RWPE2 (cell line): ENCODE data around the gene CCDC188.

Experiments used
- ATAC-seq: fragments of 200-7000 bp; cut with Tn5 transposase; 3 replicates; pipeline ENCODE4 v1.9.1; 2021; ENCODE audit warnings: low read depth
- DNase-seq: peaks from one replicate; pipeline ENCODE4 v3.0.0-alpha.2; 2020; ENCODE audit warnings: low spot score
- H3K27ac ChIP-seq: fragments of 450-650 bp; 2 replicates; pipeline ENCODE4 v1.5.1; 2017; ENCODE audit warnings: mild to moderate bottlenecking; ENCODE audit not compliant: poor library complexity, severe bottlenecking
- H3K27me3 ChIP-seq: fragments of 250-450 bp; sonication (Bioruptor Pico); 2 replicates; pipeline ENCODE4 v1.5.1; 2021; ENCODE audit warnings: mild to moderate bottlenecking, moderate library complexity; ENCODE audit not compliant: insufficient read depth, poor library complexity, severe bottlenecking
- H3K36me3 ChIP-seq: fragments of 250-450 bp; sonication (Bioruptor Pico); 2 replicates; pipeline ENCODE4 v1.5.1; 2020; ENCODE audit warnings: low read depth, mild to moderate bottlenecking, moderate library complexity
- H3K4me1 ChIP-seq: fragments of 250-450 bp; sonication (Bioruptor Pico); 2 replicates; pipeline ENCODE4 v1.5.1; 2021; ENCODE audit warnings: mild to moderate bottlenecking, moderate library complexity; ENCODE audit not compliant: insufficient read depth, poor library complexity, severe bottlenecking
- H3K4me3 ChIP-seq: fragments of 250-450 bp; sonication (Bioruptor Pico); 2 replicates; pipeline ENCODE4 v1.5.1; 2021; ENCODE audit warnings: mild to moderate bottlenecking, moderate library complexity; ENCODE audit not compliant: severe bottlenecking
- H3K9me3 ChIP-seq: fragments of 250-450 bp; sonication (Bioruptor Pico); 2 replicates; pipeline ENCODE4 v1.5.1; 2021; ENCODE audit warnings: mild to moderate bottlenecking, moderate library complexity; ENCODE audit not compliant: severe bottlenecking
- TF ChIP-seq, protein P1 (sequence below): fragments of 450-650 bp; IDR thresholded peaks from one replicate; pipeline ENCODE4 v1.5.1; 2017; ENCODE audit warnings: mild to moderate bottlenecking, moderate library complexity; ENCODE audit not compliant: poor library complexity, severe bottlenecking

The CCDC188 gene

DNA sequence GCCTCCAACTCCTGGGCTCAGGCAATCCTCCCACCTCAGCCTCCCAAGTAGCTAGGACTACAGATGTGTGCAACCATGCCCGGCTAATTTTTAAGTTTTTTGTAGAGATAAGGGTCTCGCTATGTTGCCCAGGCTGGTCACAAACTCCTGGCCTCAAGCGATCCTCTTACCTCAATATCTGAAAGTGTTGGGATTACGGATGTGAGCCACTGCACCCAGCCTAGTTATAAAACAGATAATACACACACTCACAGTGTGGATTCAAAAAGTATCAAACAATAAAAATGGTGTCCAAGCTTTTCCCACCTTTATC lies 377 bp upstream of the CCDC188 start:
- Histone ChIP-seq H3K4me3 (no peak overlapping the region), H3K4me1 (no peaks in the 10 kb centered on the region), H3K27me3 (no peaks in the 10 kb centered on the region), H3K27ac (no peak overlapping the region), H3K9me3 (no peaks in the 10 kb centered on the region), H3K36me3 (no peaks in the 10 kb centered on the region)
- DNase-seq: no peak
- no peak for ATAC-seq
- TF ChIP-seq, protein P1, sequence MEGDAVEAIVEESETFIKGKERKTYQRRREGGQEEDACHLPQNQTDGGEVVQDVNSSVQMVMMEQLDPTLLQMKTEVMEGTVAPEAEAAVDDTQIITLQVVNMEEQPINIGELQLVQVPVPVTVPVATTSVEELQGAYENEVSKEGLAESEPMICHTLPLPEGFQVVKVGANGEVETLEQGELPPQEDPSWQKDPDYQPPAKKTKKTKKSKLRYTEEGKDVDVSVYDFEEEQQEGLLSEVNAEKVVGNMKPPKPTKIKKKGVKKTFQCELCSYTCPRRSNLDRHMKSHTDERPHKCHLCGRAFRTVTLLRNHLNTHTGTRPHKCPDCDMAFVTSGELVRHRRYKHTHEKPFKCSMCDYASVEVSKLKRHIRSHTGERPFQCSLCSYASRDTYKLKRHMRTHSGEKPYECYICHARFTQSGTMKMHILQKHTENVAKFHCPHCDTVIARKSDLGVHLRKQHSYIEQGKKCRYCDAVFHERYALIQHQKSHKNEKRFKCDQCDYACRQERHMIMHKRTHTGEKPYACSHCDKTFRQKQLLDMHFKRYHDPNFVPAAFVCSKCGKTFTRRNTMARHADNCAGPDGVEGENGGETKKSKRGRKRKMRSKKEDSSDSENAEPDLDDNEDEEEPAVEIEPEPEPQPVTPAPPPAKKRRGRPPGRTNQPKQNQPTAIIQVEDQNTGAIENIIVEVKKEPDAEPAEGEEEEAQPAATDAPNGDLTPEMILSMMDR: no peak

DNA sequence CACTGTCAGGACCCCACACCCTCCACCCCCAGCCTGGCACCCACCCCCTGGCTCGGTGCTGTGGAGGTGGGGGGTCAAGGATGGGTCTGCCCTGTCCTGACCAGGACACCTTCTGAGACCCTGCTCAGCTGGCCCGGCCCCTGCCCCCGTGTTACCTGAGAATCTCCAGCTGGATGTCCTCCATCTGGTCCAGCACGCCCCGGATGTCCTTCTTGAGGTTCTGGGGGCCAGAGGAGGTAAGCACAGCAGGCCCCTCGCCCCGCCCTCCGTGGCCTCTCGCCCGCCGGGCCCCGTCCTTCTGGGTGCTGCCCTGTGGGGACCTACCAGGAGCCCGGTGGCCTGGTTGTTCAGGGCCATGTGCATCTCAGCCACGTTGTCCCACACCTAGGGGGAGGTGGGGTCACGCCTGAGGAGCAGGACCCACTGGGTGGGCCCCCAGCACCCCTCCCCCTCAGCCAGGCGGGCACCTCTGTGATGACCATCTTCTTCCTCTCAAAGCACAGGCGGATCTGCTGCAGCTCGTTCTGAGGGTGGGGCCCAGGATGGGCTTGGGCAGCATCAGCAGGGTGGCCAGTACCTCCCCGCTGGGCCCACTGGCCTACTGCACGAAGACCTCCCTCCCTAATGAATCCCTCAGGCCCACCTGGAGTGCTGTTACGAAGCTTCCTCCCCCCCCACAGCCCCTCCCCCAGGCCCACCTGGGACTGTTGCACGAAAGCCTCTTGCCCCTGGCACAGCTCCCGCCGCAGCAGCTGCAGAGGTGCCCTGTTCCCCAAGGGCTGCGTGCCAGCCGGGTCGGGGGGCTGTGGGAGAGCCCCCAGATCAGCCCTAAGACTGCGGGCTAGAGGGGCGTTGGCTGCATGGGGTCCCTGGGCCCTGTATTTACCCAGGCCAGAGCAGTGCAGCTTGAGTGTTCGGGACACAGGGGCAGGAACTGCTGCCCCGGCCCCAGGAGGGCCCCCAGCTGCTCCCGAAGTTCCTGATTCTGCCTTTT lies 1.3 kb downstream of the CCDC188 start:
- TF ChIP-seq, protein P1: no peak
- Histone ChIP-seq H3K36me3 (no peaks in the 10 kb centered on the region), H3K4me1 (no peaks in the 10 kb centered on the region), H3K9me3 (no peaks in the 10 kb centered on the region), H3K27me3 (no peaks in the 10 kb centered on the region), H3K27ac (no peak overlapping the region), H3K4me3 (no peak overlapping the region)
- no peak for ATAC-seq
- no peak for DNase-seq

DNA sequence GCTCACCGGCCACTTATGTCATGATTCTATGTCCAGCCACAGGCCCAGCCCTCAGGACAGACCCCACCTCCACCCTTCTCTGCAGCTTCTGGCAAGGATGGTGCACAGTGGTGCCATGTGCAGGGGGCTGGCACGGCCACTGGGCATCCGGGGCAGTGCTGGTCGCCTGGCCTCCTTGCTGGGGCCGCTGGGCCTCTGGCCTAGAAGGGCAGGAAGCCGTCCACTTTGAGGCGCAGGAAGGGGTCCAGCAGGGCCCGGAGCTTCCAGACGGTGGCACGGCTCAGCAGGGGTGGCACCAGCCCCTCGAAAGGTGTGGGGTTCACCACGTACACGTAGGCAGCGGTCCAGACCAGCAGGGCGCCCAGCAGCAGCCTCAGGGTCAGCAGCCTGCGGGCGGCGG lies 2.4 kb downstream of the CCDC188 start:
- no peak for DNase-seq
- Histone ChIP-seq H3K4me1 (no peaks in the 10 kb centered on the region), H3K9me3 (no peaks in the 10 kb centered on the region), H3K27ac (no peak overlapping the region), H3K4me3 (no peak overlapping the region), H3K27me3 (no peaks in the 10 kb centered on the region), H3K36me3 (no peaks in the 10 kb centered on the region)
- no peak for ATAC-seq
- TF ChIP-seq, protein P1: no peak

DNA sequence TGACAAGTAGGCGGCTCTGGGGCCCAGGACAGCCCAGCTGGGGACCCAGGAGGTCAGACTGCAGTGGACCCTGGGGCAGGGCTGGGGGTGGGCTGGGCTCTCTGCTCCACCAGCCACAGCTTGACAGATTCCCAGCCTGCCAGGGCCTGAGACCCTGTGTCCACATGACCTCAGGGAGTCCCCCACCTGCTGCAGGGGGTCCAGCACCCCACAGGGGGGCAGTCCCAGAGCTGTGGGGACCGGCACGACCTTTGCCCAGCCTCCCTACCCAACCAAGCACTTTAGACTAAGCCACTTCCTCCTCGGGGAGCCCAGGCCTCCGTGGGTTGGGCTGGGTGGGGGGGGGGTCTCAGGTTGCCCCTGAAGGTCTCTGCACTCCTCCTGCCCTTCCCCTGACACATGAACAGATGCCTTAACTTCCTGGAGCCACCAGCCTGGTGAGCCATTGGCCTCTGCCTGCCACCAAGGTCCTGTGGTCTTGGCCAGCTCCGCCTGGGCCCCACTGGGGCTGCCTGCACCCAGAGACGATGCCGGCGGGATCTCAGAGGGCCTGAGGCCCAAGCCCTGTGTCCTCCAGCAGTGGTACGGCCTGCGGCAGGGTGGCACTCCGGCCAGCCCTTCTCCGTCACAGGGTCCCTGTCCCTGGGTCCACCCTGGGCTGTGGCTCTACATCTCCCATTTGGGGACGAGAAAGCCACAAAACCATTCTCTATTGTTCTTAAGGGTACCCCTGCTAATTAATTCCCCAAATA lies 3.4 kb downstream of the CCDC188 start:
- H3K36me3 ChIP-seq: no peaks in the 10 kb centered on the region
- H3K27me3 ChIP-seq: no peaks in the 10 kb centered on the region
- DNase-seq (no peak), ATAC-seq (no peak)
- H3K4me1 ChIP-seq: no peaks in the 10 kb centered on the region
- H3K4me3 ChIP-seq: no peak overlapping the region
- TF ChIP-seq, protein P1: no peak
- H3K27ac ChIP-seq: no peak overlapping the region
- H3K9me3 ChIP-seq: no peaks in the 10 kb centered on the region

DNA sequence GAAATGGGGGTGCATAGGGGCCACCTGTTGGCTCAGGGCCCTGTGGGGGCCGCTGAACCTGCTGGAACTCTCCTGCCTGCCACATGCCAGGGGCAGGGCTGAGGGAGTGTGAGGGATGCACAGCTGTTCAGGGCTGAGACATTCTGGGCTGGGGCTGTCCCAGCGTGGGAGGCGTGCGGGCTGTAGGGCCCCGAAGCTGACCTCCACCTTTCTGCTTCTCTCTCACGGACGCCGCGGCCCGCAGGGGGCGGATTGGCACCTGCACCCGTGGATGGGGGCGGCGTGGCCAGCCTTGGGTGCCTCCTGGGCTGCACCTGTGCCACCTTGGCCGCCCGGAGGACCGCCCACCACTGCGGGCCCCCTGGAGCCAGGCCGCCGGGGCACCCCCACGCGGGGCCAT lies 4.1 kb downstream of the CCDC188 start:
- TF ChIP-seq, protein P1: no peak
- no peaks in the 10 kb centered on the region for H3K9me3 ChIP-seq
- no peaks in the 10 kb centered on the region for H3K36me3 ChIP-seq
- no peaks in the 10 kb centered on the region for H3K4me1 ChIP-seq
- H3K27ac ChIP-seq: no peak overlapping the region
- H3K27me3 ChIP-seq: no peaks in the 10 kb centered on the region
- ATAC-seq: no peak
- H3K4me3 ChIP-seq: no peak overlapping the region
- no peak for DNase-seq
